Activated T-cell treated with anti-CD3 and anti-CD28 coated beads for 24 hours (primary cell): Measurements from ENCODE around the gene DAP.
"Not testable (repeated sequence)": the region's sequence is repeated elsewhere in the genome, so short reads cannot be mapped to it uniquely, and the experiment has no call there.

Experiments
- DNase-seq: peaks from one replicate; pipeline ENCODE4 v3.0.0-alpha.2; 2020; ENCODE audit warnings: low read depth

The DAP gene

DNA sequence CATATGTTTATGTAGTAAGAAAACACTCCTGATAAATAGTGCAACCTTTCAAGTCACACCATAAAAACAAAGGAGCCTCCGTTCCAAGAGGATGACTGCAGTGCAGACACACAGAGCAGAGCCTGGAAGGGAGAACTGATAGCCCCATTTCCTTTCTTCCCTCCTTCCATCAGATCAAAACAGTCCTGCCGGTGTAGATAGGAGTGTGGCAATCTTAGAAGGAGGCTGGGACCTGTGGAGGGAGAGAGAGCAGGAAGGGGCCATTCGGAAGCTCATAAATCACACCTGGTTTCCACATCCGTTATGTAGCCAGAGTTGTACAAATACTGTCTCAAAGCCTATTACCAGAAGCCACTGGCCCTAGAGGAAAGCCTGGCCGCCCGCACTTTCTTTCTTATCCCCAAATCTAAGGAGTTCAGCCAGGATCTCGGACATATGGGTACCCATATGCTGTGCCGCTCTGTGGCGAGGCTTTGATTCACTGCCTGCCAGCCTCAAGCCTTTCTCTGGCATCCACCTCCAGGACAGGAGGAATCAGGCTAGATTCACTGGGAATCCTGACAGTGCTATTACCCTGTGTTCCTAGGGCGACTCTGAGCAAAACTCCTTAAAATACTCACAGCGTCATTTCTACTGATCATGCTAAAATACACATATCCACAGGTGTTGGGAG is 26.9 kb downstream of the DAP start:
- DNase-seq = no peak

DNA sequence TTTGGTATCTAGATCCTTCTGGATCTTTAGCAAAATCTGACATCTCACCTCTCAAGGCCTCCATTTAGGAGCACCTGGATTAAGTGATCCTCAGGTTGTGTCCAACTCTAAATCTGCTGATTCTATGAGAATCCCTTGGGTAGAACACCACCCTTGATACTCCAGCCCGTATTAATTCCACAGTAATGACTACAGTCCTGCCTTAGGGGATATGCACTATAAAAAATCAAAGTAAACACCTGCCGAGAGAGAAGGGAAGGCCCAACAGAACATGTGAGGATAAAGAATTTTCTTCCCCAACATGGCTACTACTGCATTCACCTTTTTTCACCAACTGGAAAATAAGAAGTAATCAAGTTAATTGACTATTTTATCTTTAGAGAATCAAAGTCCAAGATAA is 27.6 kb downstream of the DAP start:
- no peak for DNase-seq

DNA sequence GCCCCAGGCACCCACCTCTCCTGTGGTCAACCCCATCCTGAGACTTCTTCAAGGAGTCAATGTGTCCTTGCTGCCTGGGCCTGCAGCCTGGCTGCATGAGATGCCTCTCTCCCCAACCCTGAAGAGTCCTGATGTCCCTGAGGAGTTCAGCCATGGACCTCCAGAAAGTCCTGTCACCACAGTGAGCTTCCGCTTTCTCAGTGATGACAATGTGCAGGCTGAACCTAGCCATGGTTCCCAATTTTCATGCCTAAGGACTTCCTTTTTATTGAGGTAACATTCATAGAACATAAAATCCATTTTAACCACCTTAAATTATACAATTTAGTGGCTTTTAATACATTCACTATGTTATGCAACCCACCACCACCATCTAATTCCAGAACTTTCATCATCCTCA is 29.1 kb downstream of the DAP start:
- no peak for DNase-seq

GRCh38 chr5:10730043-10730351 is 31.0 kb downstream of the DAP start:
- no peak for DNase-seq

DNA sequence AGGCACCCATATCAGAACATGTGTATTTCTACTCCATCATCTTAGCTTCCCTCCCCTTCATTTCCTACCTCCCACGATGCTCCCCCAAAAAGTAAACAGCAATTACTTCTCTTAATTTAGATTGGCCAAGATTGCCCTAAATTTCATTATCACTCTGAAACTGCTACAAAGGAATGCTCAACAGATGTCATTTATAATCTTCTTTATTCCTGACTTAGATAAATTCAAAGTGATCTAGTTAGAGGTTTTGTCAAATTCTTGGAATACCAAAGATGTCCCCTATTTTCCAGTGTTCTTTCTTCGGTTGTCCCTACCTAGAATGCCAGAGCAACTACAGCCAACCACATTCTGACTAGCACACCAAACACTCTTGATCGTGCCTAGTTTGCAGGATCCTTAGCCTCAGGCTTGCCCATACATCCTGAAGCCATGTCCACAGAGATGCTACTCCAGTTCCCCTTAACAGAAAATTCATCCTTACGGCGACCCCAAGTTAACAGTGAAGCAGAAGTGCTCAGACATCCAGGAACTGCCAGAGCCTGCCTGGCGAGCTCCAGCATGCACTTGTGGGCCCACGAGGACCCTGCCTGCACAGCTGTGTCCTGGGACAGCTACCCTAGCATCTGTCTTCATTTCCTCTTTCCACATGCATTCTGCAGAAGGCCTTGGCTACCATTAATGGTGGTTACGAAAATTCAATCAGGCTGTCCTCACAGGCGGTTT is 31.6 kb downstream of the DAP start:
- DNase-seq = no peak

DNA sequence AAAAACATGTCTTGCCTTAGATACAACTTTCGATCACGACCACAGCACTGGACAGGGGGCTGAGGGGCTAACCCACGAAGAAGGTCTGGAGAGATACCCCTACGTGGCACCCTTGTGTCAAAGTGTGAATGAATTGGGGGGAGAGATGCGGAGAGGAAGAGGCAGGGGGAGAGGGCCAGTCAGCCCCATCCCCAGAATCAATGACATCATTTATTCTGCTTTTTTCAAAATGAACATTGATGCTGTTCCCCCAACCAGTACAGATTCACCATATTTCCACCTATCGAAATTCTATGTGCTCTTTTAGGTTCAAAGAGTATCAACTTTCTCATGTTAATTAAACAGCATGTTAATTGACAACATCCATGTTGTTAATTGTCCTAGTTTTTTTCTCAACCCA is 32.4 kb downstream of the DAP start:
- DNase-seq = no peak

DNA sequence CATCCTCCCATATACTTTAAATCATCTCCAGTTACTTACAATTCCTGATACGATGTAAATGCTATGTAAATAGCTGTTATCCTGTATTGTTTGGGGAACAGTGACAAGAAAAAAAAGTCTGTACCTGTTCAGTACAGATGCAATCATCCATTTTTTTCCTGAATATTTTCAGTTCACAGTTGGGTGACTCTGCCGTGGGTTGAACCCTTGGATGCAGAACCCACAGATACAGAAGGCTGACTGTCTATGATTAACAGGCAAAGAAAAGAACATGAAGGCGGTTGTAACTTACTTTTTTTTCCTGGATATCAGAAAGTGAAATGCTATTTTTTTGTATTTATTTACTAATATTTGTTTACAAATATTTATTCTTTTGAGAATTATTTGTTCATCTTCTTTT is 33.2 kb downstream of the DAP start:
- no peak for DNase-seq

- DNase-seq = peak; percentile 7
Measured at GRCh38 chr5:10726913-10727517, 34.0 kb downstream of the DAP start.

- DNase-seq = no peak
Measured at GRCh38 chr5:10726179-10726912, 34.7 kb downstream of the DAP start.

- DNase-seq = no peak
Measured at GRCh38 chr5:10725636-10726035, 35.4 kb downstream of the DAP start.

- DNase-seq = no peak
Measured at GRCh38 chr5:10724781-10725507, 36.1 kb downstream of the DAP start.

- DNase-seq = no peak
Measured at GRCh38 chr5:10723514-10723913, 37.5 kb downstream of the DAP start.

DNA sequence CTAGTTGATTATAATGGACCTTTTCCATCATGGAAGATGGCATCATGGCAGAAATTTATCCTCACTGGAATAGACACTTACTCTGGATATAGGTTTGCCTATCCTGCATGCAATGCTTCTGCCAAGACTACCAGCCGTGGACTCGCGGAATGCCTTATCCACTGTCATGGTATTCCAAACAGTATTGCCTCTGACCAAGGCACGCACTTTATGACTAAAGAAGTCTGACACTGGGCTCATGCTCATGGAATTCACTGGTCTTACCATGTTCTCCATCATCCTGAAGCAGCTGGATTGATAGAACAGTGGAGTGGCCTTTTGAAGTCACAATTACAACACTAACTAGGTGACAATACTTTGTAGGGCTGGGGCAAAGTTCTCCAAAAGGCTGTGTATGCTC is 40.3 kb downstream of the DAP start:
- not testable (repeated sequence) for DNase-seq

DNA sequence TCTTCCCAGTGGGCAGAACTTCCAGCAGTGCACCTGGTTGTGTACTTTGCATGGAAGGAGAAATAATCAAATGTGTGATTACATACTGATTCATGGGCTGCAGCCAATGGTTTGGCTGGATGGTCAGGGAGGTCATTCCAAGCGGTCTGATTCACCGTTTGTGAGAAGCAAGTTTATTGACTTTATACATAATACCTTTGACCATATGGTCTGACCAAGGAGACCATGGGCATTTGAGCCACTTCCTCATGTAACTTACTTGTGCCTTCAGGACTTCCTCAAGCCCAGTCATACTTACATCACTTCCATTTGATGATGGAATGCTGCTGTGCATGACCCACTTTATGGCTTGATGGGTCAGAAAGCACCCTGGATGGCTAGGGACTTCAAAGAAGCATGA is 41.1 kb downstream of the DAP start:
- DNase-seq = no peak

- DNase-seq = not testable (repeated sequence)
Measured at GRCh38 chr5:10718617-10719016, 42.4 kb downstream of the DAP start.

DNA sequence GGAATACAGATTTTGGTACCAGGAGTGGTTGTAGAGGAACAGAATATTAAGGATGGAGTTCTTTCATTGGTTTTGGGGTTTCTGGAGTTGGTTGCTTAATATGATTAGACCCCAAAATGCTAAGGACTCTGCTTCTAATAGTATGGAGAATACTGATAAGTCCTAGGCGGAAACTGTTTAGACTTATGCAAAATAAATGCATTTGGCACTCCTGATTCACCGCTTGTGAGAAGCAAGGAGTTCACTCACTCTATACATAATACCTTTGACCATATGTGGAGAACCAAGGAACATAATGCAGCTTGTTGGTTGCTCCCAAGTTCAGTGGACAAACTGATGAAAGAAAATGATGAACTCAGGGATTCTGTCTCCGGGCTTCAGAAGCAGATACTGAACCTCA is 44.2 kb downstream of the DAP start:
- not testable (repeated sequence) for DNase-seq

DNA sequence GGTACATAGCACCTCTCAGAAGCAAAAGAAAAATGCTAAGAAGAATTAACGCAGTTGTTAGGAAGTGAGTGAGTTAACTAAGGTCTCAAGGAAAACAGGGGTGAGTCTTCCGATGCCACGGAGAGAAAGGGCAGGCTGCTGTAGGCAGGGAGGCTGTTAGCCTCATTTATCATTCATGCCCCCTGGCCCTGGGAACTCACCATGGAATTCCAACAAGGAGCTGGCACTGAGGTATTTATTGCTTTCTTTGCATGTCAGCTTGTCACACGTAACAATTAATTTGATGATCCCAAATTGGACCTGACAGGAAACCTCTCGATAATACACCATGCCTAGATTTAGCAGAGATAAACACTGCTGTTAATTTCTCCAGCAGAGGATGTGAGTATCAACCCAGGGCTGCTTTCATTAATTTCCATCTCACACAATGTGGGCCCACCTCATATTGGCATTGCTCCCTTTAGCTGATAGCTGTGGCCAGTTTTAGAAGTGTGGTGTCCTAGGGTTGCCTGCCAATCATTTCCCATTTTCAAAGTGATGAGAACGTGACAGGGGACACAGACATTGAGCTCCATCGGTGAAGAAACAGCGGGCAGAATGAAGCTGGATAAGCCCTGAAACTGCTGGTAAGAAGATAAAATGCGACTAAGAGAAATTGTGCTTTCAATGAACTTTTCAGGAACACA is 45.3 kb downstream of the DAP start:
- no peak for DNase-seq

- DNase-seq = no peak
Measured at GRCh38 chr5:10712574-10713366, 48.3 kb downstream of the DAP start.

GRCh38 chr5:10711562-10711961 is 49.5 kb downstream of the DAP start:
- no peak for DNase-seq

DNA sequence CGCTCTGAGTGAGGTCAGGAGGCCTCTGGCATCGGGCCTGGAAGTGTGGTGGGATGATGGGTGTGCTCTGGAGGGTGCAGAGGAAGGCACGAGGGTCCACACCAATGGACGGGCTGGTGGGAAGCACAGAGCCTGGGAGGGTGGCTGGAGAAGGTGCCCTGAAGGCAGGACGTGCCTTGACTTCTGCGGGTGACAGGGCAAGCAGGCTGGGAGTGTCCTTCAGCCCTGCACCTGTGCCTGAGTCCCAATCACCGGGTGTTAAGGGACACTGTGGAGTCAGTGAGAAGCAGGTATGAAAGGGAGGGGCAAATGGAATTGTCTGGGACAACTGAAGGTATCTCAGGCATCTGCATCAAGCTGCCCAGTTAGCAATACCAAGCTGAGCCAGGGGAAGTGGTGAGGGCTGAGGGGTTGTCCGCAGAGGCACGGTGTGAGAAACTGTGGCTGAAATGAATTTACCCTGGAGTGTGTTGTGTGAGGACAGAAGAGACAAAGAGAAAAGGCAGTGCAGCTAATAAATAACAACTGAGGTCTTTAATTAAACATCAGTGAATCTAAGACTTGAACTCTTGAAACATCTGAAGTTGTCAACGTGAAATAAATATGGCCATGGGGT is 50.4 kb downstream of the DAP start:
- no peak for DNase-seq
